Esophagus mucosa (tissue), 1 donor: ENCODE data around the gene SLC16A10. TPM values are rescaled to one million over a fixed set of nuclear protein-coding genes. Genes with fewer than 3 reads are reported as not detected.
"Not testable (repeated sequence)": the region's sequence is repeated elsewhere in the genome, so short reads cannot be mapped to it uniquely, and the experiment has no call there.

ENCODE experiments used
- ATAC-seq: fragments of 200-7000 bp; cut with Tn5 transposase; one replicate; pipeline ENCODE4 v1.9.1; 2020
- total RNA-seq: library from RNA; stranded (reverse); gene quantifications from one replicate; pipeline ENCODE4 v1.2.4, GENCODE V29; 2023
- donor health status: DM: yes; HTN: yes; CAD: no.

Gene SLC16A10
- total RNA-seq, 1 donor from 2014 or later: 0.24 TPM

DNA sequence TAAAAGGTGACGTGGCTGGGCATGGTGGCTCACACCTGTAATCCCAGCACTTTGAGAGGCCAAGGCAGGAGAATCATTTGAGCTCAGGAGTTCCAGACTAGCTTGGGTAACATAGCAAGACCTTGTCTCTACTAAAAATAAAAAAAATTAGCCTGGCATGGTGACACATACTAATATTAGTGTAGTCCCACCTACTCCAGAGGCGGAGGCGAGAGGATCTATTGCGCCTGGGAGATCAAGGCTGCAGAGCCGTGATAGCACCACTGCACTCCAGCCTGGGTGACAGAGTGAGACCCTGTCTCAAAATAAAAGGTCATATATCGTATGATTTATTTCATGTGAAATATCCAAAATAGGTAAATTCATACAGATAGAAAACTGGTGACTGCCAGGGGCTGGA lies 132.5 kb downstream of the SLC16A10 start:
- ATAC-seq: no peak

DNA sequence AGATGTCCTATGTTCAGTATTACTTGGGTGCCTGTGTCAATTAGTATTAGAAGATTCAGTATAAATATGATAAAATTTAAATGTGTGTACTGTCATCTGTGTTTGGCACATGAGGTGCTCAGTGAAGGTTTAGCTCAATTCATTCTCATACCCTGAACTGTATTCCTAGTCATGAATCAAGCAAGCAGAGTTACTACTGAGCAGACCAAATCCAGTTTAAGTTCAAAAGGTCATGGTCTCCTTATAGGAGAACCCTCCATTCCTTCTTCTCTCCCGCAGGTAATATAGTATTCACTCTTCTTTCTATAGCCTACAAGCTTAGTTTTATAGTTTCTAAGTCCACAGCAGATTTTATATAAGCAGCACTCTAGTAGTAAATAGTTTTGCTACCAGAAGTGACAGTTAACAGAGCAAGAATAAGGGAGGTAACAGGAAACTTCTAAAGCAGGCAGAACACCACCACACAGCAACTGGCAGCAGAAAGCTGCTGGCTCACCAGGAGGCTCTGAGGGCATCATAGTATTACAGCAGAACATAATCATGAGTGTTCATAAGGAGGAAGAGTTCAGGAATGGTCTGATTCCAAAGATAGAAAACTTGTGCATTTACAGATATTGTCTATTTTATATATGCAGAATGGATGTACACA lies 133.2 kb downstream of the SLC16A10 start:
- no peak for ATAC-seq

DNA sequence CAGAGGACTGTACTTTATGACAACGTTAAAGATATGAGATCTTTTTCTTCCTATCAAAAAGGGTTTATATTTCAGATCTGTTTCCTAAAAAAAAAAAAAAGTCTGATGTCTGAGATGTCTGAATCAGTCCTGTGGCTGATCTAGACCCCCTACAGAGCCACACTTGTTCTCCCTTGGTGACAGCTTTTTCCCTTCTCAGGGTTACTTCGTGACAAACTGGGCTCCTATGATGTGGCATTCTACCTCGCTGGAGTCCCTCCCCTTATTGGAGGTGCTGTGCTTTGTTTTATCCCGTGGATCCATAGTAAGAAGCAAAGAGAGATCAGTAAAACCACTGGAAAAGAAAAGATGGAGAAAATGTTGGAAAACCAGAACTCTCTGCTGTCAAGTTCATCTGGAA lies 134.5 kb downstream of the SLC16A10 start:
- ATAC-seq: no peak

DNA sequence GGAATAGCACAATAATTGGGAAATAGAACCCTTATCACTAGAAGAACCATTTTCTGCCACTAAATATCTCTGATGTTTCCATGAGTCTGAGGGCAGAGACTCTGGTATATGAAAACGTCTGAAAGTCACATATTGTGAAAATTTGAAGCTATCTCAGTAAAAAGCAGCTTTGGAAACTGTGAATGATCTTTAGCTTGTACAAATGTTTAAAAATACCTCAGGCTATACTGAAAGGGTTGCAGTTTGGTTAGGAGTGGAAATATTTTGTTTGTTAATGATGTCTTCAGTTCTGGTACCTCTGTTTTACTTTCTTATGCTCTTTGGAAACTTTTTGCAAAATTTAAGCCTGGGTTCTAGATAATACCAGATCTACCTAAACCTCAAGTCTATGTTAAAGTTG lies 135.0 kb downstream of the SLC16A10 start:
- ATAC-seq: no peak

DNA sequence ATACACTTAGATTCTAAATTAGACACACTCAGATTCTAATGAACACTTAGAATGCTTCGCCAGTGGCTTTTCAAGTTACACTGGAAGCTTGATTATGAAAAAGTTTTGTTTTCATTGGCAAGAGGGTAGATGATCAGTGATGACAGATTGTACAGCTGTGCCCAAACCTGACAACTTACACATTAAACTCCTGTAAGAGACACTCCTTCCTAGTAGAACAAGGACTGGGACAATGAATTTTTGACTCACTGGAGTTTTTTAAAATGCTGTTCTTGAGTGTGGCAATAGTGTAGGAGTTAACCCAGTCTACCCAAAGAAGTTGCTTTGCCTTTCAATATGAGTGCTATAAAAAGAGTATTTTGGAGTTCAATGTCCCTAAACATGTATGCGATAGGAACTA lies 140.8 kb downstream of the SLC16A10 start:
- peak; percentile 96 for ATAC-seq

DNA sequence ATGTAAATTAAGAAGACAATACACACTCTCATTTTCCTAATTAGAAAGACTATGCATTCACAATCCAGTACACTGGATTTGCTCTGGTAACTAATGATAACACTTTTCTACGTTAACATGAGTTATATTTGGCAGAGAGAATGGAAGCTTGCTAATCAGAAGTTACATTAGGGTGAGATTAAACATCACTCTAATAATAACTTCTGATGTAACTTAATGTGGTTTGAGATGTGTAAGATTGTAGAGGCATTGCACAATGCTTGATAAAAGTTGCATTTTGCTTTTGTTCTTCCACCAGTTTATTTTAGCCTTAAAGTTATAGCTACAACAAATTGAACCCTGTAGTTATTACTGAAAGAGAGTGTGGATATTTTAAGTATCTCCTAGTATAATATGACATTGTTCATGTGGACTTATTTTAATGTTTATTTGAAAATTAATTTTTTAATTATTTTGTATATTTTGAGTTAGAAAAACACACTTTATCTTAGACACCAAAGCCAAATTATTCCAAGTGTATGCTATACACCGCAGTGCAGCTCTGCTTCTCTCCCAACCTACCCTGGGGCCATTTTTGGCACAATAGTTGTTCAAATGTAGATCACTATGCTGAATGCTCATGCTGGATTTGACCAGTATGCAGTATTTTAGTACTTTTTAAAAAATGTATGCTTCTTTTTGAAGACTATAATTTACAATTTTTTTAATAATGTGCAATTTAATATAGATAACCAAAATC lies 143.2 kb downstream of the SLC16A10 start:
- ATAC-seq: peak; percentile 45

DNA sequence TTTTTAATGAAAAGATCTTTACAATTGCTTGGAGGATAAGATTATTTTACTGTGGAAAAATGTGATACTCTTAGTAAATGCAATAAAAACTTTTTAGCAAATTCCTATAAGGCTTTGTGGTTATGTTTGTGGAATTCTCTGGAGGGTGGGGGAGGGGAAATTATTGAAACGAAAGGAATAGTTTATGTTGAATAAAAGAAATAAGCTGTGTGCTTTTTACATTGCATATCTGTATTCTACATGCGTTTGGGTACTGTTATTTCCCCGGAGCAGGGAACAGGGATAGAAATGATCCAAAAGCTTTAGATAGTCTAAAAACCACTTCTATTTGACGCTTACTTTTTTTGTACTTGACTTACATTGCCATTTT lies 143.8 kb downstream of the SLC16A10 start:
- no peak for ATAC-seq

DNA sequence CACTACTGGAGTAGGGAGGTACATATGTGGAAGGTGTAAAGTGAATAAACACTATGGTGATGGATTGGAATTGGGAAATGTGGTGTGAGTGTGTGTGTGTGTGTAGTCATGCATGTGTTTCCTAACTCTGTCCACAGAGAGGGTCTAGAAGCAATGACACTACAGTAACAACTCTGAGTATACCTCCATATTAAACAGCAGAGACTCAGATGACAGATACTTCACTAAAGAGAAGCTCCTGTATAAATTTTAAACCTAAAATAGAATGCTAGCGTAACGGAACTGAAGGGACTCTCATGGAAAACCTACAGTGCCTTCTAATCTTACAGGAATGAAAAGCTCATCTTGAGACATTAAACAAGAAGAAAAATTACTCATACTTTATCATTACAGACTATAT lies 150.5 kb downstream of the SLC16A10 start:
- ATAC-seq: no peak

DNA sequence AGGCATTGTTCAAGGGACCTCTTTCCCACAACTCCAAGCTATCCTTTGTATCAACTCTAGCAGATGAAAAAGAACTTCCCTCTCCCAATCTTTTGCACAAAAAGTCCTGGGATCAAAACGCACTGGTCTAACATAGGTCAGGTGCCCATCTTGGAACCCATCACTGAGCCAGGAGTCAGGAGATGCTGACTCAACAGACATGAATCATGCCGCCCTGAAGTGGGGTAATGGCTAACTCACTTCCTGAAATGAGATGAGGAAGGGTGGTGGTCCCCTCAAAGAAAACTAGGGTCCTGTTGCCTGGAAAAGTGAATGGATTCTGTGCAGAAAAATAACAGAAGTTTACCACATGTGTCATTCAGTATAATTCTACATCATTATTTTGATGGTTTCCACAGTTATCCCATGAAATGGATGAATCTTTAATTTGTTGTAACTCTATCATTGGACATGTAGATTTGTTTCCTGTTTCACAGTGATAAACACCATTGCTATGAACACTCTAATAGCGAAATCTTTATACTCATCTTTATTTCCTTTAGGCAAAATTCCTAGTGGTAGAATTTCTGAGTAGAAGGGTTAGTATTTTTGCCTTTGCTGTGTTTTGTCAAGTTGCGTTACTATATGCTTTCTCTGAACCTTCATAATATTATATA lies 151.3 kb downstream of the SLC16A10 start:
- ATAC-seq: peak; percentile 41

DNA sequence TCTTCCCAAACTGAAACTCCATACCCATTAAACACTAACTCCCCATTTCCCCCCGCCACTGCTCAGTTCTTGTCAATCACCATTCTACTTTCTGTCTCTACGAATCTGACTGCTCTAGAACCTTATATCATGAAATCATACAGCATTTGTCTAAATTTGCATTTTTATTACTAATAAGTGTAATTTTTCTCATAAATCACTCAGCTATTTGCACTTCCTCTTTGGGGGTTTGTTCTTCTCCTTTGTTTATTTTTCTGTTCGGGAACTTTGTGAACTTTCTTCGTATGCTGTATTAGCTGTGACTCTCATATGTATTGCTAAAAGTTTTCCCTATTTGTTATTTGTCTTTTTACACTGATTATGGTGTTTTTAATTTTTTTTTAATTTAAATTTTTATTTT lies 152.2 kb downstream of the SLC16A10 start:
- no peak for ATAC-seq

DNA sequence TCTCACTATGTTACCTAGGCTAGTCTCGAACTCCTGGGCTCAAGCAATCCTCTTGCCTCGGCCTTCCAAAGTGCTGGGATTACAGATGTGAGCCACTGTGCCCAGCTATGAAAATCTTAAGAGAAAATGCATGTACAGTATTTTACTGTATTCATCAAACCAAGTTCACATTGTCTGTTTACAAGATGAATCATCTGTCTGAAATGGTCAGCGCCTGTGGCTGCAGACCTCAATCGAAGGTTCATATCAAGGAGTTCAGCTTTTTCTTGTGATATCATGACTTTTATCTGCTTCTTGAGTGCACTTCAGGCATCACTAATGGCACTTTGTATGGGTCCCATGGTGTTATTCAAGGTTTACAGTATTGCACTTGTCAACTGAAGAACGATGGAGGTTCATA lies 155.1 kb downstream of the SLC16A10 start:
- no peak for ATAC-seq

DNA sequence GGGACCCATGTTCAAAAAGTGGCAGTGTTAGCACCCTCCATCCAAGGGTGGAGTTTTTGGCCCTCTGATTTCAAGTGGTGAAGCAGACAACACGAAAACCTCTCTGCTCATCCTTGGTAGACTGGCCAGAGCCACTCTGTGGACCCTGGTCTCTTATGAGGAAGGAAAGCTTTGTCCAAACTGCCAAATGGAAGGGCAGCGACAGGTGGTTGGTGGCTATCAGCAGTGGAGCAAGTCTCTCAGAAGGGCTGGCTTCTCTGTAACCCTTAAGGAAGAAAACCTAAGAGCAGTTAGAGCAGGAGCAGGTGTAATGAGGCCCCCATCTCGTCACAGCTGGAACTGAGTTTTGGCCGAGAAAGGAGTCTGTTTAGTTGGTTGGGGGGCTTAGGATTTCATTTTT lies 155.8 kb downstream of the SLC16A10 start:
- ATAC-seq: no peak

DNA sequence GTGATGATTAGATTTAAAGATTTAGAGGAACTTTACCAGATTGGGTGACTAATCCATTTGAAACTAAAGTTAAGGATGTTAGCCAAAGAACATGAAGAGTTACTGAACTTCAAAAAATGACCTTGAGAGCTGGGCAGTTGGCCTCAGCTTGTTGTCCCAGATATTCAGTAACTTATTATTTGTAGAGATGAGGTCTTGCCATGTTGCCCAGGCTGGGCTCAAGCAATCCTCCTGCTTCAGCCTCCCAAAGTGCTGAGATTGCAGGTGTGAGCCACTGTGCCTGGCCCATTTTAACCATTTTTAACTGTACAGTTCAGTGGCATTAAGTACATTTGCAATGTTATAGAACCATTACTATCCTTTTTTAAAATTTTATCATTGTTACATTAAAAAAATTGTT lies 161.5 kb downstream of the SLC16A10 start:
- ATAC-seq: no peak

DNA sequence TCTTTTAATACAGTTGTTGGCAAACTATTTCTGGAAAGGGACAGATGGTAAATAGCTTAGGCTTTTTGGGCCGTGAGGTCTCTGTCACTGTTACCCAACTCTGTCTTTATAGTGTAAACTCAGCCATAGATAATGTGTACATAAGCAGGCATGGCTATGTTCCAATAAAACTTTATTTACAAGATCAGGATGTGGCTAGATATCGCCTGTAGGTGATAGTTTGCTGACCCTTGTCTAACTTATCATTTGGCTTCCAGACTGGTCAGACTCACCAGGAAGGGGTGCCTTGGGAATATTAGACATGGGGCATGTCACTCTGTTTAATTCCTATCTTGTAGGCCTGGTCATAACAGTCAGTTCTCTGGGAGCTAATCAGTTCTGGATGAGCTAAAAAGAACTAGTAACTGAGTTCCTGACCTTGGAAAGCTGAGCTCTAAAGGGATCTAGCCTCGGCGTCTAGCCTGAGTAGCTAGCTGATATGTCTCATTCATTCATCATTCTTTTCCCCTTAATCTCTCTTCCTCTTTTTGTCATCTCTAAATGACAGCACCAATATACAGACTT lies 163.6 kb downstream of the SLC16A10 start:
- ATAC-seq: no peak

DNA sequence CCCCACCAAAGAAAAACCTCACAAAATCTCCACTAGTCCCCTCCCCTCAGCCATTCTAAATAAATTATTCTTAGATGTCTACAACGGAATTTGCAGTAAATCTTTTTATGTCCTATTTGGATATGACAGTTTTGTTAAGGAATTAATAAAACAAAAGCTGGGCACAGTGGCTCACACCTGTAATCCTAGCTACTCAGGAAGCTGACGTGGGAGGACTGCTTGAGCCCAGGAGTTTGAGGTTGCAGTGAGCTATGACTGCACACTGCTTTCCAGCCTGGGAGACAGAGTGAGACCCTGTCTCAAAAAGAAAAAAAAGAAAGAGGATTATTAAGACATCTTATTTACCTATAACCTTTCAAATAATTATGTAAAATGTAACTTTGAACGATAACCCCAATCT lies 165.4 kb downstream of the SLC16A10 start:
- no peak for ATAC-seq

DNA sequence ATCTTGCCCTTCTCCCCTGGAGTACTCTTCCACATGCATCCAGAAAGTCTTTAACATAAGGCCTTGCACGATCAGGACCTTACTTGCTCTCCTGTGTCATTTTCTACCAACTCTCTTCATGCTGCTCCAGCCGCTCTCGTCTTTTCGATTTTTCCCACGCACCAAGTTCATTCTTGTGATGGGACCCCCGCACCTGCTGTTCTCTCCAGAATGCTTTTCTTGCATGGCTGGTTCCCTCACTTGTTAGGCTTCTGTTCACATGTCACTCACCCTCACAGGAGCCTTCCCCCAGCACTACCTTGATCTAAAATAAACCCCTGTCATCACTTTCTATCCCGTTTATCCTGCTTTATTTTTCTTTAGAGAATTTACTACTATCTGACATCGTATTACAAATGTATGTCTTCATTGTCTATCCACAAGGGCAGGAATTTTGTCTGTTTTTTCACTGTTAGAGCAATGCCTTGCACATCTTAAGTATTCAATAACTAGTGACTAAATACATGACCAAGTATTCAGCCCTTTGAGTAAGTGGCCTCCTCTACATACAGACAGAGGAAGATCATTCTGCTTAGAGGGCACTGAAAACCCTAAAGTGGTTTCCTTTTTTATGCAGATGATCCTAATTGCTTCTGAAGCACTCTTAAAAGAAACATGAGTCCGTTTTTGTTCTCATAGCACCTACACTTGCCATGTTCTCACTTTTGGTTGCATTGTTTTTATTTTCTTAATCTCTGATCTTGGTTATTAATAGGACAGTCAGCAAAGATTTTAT lies 166.9 kb downstream of the SLC16A10 start:
- no peak for ATAC-seq

DNA sequence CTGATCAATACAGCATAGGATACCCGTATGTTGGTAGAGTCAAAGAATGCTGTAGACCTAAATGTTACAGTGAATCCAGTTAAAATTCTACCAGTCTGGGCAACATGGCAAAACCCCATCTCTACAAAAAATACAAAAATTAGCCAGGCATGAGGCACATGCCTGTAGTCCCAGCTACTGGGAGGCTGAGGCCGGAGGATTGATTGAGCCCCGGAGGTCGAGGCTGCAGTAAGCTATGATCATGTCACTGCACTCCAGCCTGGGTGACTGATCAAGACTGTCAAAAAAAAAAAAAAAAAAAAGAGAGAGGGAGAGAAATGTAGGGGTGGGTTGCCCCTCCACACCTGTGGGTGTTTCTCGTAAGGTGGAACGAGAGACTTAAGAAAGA lies 167.5 kb downstream of the SLC16A10 start:
- ATAC-seq: no peak

DNA sequence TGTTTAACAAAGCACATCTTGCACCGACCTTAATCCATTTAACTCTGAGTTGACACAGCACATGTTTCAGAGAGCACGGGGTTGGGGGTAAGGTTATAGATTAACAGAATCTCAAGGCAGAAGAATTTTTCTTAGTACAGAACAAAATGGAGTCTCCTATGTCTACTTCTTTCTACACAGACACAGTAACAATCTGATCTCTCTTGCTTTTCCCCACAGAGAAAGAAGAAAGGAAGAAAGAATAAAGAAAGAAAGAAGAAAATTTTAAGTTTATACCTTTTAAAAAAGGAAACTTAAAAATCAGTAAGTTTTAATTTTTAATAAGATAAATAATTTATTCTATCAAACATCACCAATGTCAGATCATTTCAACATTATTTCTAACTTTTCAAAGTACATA lies 168.5 kb downstream of the SLC16A10 start:
- not testable (repeated sequence) for ATAC-seq

DNA sequence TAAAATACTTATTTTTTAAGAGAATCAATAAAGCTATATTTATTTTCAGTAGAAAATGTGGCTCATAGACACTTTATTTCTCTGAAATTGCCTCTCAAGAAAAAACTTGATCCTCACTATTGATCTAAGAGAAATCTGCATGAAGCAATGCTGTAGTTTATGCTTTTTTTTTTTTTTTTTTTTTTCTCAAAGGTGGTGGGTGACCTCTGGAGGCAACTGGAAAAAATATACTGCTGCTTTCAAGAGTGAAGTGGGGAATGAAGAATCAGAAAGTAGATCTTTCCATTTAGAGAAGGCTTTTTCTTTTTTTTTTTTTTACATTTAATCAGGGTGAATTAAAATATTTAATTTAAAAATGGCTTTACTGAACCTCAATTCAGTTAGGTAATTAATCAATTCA lies 169.3 kb downstream of the SLC16A10 start:
- no peak for ATAC-seq

DNA sequence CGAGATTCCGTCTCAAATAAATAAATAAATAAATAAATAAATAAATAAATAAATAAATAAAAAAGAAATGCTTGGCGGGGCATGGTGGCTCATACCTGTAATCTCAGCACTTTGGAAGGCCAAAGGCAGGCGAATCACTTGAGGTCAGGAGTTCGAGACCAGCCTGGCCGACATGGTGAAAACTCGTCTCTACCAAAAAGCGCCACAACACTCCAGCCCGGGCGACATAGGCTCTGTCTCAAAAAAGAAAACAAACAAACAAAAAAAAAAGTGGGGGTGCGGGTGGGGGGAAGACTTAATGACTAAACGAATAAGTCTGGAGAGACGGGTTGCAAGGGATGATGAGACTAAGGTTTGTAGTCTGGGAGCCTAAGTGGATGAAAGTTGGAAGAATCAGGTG lies 170.7 kb downstream of the SLC16A10 start:
- no peak for ATAC-seq

DNA sequence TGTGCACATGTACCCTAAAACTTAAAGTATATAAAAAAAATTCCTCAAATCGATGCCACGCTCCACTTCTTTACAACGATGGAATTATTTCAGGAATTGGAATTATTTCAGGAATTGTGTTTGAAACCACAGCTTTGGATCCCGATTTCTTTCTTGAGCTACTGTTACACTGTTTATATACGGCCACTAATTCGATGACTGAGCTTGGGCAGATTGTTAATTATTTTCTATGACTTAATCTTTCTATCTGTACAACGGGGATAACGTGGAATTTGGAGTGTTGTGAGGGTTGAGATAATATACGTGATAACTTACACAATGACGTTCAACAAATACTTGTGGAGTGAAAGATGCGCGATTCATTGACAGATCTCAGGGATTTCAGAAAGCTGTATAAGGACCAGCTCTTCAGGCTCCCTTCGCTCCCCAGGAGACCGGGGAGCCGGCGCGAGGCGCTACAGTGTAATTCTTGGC lies 171.3 kb downstream of the SLC16A10 start:
- ATAC-seq: no peak

DNA sequence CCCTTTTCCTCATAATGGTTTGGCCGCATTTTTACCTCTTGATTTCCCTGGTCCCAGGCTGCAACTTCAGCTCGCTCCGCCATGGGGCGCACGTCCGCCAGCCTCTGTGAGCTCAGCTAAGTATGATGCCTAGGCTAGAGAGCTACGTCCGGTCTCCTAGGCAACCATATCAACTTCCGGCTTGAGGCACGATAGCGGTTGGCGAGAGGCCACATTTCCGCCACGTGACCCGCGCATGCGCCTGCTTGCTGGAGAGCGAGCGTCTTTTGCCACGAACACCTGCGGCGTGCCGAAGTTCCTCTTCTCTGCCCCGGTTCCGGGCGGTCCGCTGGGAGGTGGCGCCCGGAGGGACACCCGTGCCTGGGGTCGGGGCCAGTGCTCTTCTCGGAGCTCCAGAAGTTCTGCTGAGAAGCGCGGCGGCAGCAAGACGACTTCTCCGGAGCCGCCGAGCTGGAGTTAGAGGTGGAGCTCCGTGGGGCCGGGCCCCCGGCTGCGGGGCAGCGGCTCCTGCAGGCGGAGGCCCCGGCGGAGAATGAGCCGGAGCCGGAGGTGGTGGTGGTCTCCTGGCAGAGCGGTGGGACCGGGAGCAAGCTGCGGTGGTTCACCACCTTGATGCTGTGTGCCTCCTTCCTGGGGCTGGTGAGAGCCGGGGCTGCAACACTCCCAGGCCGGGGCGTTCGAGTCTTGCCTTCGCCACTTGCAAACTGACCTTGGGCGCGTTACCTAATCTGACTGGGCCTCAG lies 172.0 kb downstream of the SLC16A10 start:
- ATAC-seq: peak; percentile 100
